Spleen (tissue), 11 donors: ENCODE results near the gene CCDC86. TPM values are rescaled to one million over a fixed set of nuclear protein-coding genes. Genes with fewer than 3 reads are reported as not detected.
A peak's percentile ranks its signal among the peaks of the same experiment; 100 is the strongest.

Experiments
- DNase-seq: peaks from one replicate; pipeline ENCODE4 v3.0.0-alpha.2; 2020
- H3K27ac ChIP-seq, 8 donors: fragments of 200-600 bp; sonication (generic) in 7 of 8; 1 replicate in 4 of 8; 2 replicates in 4 of 8; pipeline versions ENCODE4 v1.5.0 to v1.8.0; 2016 to 2021; ENCODE audit warnings: inconsistent platforms in 4 of 8, mild to moderate bottlenecking in 4 of 8, moderate library complexity in 1 of 8
- H3K27me3 ChIP-seq, 7 donors: fragments of 200-600 bp; sonication (generic) in 6 of 7; replicated peaks in 1 of 7; 1 replicate in 4 of 7; 2 replicates in 3 of 7; pipeline versions ENCODE4 v1.5.0 to v1.8.0; 2016 to 2021; ENCODE audit warnings: inconsistent platforms in 3 of 7, mild to moderate bottlenecking in 1 of 7
- H3K36me3 ChIP-seq, 6 donors: fragments of 200-600 bp; sonication (generic) in 5 of 6; 1 replicate in 4 of 6; 2 replicates in 2 of 6; pipeline versions ENCODE4 v1.5.0 to v1.8.0; 2016 to 2021; ENCODE audit warnings: inconsistent platforms in 2 of 6
- H3K4me1 ChIP-seq, 6 donors: fragments of 200-600 bp; sonication (generic) in 5 of 6; 1 replicate in 3 of 6; 2 replicates in 3 of 6; pipeline versions ENCODE4 v1.5.0 to v1.8.0; 2016 to 2021; ENCODE audit warnings: inconsistent platforms in 3 of 6
- H3K4me3 ChIP-seq, 8 donors: fragments of 200-600 bp; sonication (generic) in 7 of 8; 1 replicate in 4 of 8; 2 replicates in 4 of 8; pipeline versions ENCODE4 v1.5.0 to v1.8.0; 2016 to 2021; ENCODE audit warnings: inconsistent platforms in 4 of 8, mild to moderate bottlenecking in 4 of 8, moderate library complexity in 2 of 8
- H3K9me3 ChIP-seq, 8 donors: fragments of 200-600 bp; sonication (generic) in 7 of 8; 1 replicate in 4 of 8; 2 replicates in 4 of 8; pipeline versions ENCODE4 v1.5.0 to v1.8.0; 2016 to 2021; ENCODE audit warnings: inconsistent platforms in 4 of 8
- POLR2A ChIP-seq, 3 donors: fragments of 450-650 bp; IDR thresholded peaks; one replicate each; pipeline ENCODE4 v1.5.1; 2017; ENCODE audit warnings: antibody characterized with exemption in 3 of 3, mild to moderate bottlenecking in 1 of 3
- POLR2AphosphoS5 ChIP-seq, 3 donors: sonication (generic); formaldehyde crosslinking; IDR thresholded peaks; one replicate each; pipeline ENCODE4 v1.5.1; 2017; ENCODE audit warnings: antibody characterized with exemption in 3 of 3
- WGBS, 5 donors: extraction: QIAGEN DNeasy Blood & Tissue Kit in 3 of 5; methylation state at CpG; one replicate each; pipeline versions ENCODE4 v1.1.5 to v1.1.7; 2013 to 2018; 5-methylcytosine and 5-hydroxymethylcytosine counted together
- intact Hi-C: fragments of 100-400 bp; cut with DNase I; formaldehyde crosslinking; loops from one replicate; pipeline ENCODE4 v1.15.0; 2023; ENCODE audit warnings: low total_unique reads
- polyA plus RNA-seq, 3 donors: library from polyadenylated mRNA; stranded (reverse); fragments of 200-250 nt; gene quantifications; one replicate each; pipeline ENCODE4 v1.2.1, GENCODE V29; 2013
- total RNA-seq, 7 donors: library from RNA; depleted of rRNA in 3 of 7; stranded (reverse); fragments of >200 nt in 3 of 7; fragmentation: NEBNext Ultra II Directional in 4 of 7; extraction: Animal tissue kit (Norgen Biotek cat#: 25700) in 4 of 7; gene quantifications; one replicate each; pipeline versions ENCODE4 v1.1.0 to v1.2.1, GENCODE V29; 2016 to 2021
- TF ChIP-seq, protein P1 (sequence below), 11 experiments: fragments of 200-600 bp in 7 of 11; fragments of 450-650 bp in 4 of 11; sonication (generic) in 4 of 11; IDR thresholded peaks in 8 of 11; conservative IDR thresholded peaks in 3 of 11; 1 replicate in 7 of 11; 2 replicates in 4 of 11; pipeline versions ENCODE4 v1.4.0 to v1.8.0; 2016 to 2021; ENCODE audit warnings: antibody characterized with exemption in 11 of 11, inconsistent platforms in 4 of 11, mild to moderate bottlenecking in 1 of 11
- donor health status: healthy with polysubstance abuse.
- donor health status: DM: no; HTN: no; CAD: no; lungs with moderate emphysema.
- donor health status: DM: no; HTN: no; CAD: no.
- donor health status: Bipolar disorder and iron deficiency.
- donor health status: healthy.
- donor health status: DM: no; HTN: no; CAD: no.
- donor health status: DM: yes; HTN: yes; CAD: no.

The CCDC86 gene
- total and polyA plus RNA-seq, 10 donors = 7.6 to 21.6 (median 12.3) TPM

DNA sequence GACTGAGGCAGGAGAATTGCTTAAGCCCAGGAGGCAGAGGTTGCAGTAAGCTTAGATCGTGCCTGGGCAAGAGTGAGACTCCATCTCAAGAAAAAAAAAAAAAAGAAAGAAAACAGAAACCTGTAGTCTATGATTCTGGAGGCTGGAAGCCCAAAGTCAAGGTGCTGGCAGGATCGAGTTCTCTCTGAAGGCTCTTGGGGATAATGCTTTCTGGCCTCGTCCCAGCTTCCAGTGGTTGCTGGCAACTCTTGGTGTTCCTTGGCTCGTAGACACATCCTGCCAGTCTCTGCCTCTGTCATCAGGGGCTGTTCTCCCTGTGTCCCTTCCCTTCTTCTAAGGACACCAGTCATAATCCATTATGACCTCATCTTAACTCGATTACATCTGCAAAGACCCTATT, 16.8 kb upstream of the CCDC86 start:
- H3K36me3 ChIP-seq = no peaks in the 10 kb centered on the region
- TF ChIP-seq POLR2A (IDR thresholded peaks at IDR 0.05) (no peak), POLR2AphosphoS5 (IDR thresholded peaks at IDR 0.05) (no peak)
- TF ChIP-seq, protein P1, sequence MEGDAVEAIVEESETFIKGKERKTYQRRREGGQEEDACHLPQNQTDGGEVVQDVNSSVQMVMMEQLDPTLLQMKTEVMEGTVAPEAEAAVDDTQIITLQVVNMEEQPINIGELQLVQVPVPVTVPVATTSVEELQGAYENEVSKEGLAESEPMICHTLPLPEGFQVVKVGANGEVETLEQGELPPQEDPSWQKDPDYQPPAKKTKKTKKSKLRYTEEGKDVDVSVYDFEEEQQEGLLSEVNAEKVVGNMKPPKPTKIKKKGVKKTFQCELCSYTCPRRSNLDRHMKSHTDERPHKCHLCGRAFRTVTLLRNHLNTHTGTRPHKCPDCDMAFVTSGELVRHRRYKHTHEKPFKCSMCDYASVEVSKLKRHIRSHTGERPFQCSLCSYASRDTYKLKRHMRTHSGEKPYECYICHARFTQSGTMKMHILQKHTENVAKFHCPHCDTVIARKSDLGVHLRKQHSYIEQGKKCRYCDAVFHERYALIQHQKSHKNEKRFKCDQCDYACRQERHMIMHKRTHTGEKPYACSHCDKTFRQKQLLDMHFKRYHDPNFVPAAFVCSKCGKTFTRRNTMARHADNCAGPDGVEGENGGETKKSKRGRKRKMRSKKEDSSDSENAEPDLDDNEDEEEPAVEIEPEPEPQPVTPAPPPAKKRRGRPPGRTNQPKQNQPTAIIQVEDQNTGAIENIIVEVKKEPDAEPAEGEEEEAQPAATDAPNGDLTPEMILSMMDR (IDR thresholded peaks at IDR 0.05 in 8 of 11, conservative IDR thresholded peaks at IDR 0.05 in 3 of 11) = no peak
- no peak for DNase-seq
- H3K27me3 ChIP-seq = no peaks in the 10 kb centered on the region
- intact Hi-C loops = no loop called here
- H3K9me3 ChIP-seq = no peaks in the 10 kb centered on the region
- H3K27ac ChIP-seq = no peak overlapping the region
- no peaks in the 10 kb centered on the region for H3K4me1 ChIP-seq
- no peak overlapping the region for H3K4me3 ChIP-seq
- 79 to 93% (median 89%) methylated on average over 5 of the region's 5 CpGs for WGBS, 5 donors

DNA sequence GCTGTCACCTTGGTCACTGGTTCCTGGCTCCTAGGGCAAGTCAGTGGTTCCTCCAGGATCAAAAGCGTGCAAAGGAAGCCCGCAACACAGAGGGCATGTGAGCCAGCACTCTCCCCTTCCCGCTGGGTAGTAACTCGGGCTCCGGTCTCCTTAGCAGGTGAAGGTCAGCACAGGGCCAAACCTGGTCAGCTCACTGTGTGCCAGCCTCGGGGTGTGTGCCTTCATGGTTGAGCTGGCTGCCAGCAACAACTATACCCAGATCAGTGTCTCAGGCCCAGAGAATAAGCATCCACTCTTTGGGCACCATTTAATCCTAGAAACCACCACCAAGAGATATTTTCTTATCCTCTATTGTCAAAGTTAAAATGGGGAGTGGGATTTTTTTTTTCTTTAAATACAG, 16.1 kb upstream of the CCDC86 start:
- Histone ChIP-seq H3K4me3 (no peak overlapping the region), H3K27ac (no peak overlapping the region), H3K4me1 (peaks cover 0 to 4% (median 2%) of the 10 kb centered on the region in 6 donors), H3K9me3 (no peaks in the 10 kb centered on the region), H3K27me3 (no peaks in the 10 kb centered on the region), H3K36me3 (no peaks in the 10 kb centered on the region)
- 69 to 95% (median 73%) methylated on average over 5 to 6 of the region's 6 CpGs for WGBS, 5 donors
- intact Hi-C loops = no loop called here
- DNase-seq = no peak
- TF ChIP-seq POLR2AphosphoS5 (IDR thresholded peaks at IDR 0.05) (no peak), POLR2A (IDR thresholded peaks at IDR 0.05) (no peak)
- TF ChIP-seq, protein P1 (IDR thresholded peaks at IDR 0.05 in 8 of 11, conservative IDR thresholded peaks at IDR 0.05 in 3 of 11) = no peak

DNA sequence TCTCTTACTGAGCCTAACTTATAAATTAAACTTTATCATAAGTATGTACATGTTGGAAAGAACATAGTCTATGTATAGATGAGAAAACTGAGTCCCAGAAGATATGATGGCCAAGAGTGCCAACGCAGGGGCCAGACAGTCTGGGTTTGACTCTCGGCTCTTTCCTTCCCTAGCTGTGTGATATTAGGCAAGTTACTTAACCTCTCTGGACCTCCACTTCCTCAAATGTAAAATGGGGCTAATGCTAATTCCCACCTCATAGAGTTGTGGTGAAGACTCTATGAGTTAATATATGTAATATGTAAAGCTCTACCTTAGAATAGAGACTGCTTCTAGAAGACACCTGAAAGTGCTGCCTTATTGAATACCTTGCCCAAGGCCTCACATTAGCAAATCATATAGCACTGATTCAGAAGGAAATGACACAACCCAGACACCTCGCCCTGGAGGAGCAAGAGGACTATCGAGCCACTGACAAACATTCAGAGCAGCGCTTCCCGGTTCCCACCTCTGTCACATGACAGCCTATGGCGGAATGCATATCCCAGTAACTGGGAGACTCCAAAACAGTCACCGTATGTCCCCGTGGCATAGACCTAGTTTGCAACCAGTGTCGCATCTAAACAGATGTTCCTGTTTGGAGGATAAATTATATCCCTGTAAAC, 11.3 kb upstream of the CCDC86 start:
- DNase-seq = no peak
- Histone ChIP-seq H3K27ac (peak overlapping the region in 1 of 8 donors; percentile 11), H3K4me3 (no peak overlapping the region), H3K27me3 (peaks cover 0 to 7% (median 0%) of the 10 kb centered on the region in 7 donors), H3K9me3 (no peaks in the 10 kb centered on the region), H3K4me1 (peaks cover 0 to 22% (median 7%) of the 10 kb centered on the region in 6 donors), H3K36me3 (no peaks in the 10 kb centered on the region)
- 40 to 70% (median 50%) methylated on average over 6 to 10 of the region's 10 CpGs for WGBS, 5 donors
- TF ChIP-seq, protein P1 (IDR thresholded peaks at IDR 0.05 in 8 of 11, conservative IDR thresholded peaks at IDR 0.05 in 3 of 11) = no peak
- no peak for TF ChIP-seq POLR2AphosphoS5 (IDR thresholded peaks at IDR 0.05)
- TF ChIP-seq POLR2A (IDR thresholded peaks at IDR 0.05) = no peak
- intact Hi-C loops = loop anchor here (2.0 to 5.0 kb wide), 2 partner anchors 57 to 354 kb away; no protein-coding TSS in a partner anchor

DNA sequence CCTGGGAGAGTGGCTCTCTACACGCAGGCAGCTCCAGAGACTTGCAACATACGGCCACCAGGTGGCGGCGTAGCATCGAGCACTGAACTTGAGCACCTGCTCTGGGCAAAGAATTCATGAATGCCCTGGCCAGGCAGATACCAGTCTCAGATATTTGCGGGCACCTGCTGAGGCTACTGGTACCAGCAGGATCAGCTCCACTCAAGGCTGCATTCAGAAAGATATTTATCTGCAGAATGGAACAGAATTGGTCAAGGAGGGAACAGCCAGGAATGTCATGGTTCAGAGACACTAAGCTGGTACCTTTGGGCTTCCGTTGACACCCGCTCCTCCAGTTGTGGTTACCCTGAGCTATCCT, 10.8 kb upstream of the CCDC86 start:
- H3K36me3 ChIP-seq = no peaks in the 10 kb centered on the region
- WGBS, 5 donors = 19 to 60% (median 24%) methylated on average over 3 to 8 of the region's 8 CpGs
- H3K4me3 ChIP-seq = no peak overlapping the region
- H3K27me3 ChIP-seq = peaks cover 0 to 7% (median 0%) of the 10 kb centered on the region in 7 donors
- TF ChIP-seq POLR2AphosphoS5 (IDR thresholded peaks at IDR 0.05) = no peak
- TF ChIP-seq, protein P1 (IDR thresholded peaks at IDR 0.05 in 8 of 11, conservative IDR thresholded peaks at IDR 0.05 in 3 of 11) = peak; percentile 81 to 96 (median 90)
- peak overlapping the region in 1 of 8 donors; percentile 11 for H3K27ac ChIP-seq
- no peaks in the 10 kb centered on the region for H3K9me3 ChIP-seq
- peak; percentile 94 for DNase-seq
- intact Hi-C loops = loop anchor here (2.0 to 5.0 kb wide), 2 partner anchors 56 to 354 kb away; no protein-coding TSS in a partner anchor
- H3K4me1 ChIP-seq = peaks cover 0 to 28% (median 7%) of the 10 kb centered on the region in 6 donors
